WTC11 (cell line): Measurements from ENCODE around the gene DOCK1. TPM values are rescaled to one million over a fixed set of nuclear protein-coding genes. Genes with fewer than 3 reads are reported as not detected.

ENCODE experiments used
- ATAC-seq: fragments of 200-7000 bp; cut with Tn5 transposase; 2 replicates; pipeline ENCODE4 v1.10.0; 2021; ENCODE audit warnings: mild to moderate bottlenecking, moderate library complexity
- CTCF ChIA-PET: fragments of 300-600 bp; sonication (Branson Sonifier 250); formaldehyde crosslinking; loops from one replicate; lab custom pipeline; 2021; ENCODE audit warnings: antibody characterized with exemption; lab: Charles Lee
- POLR2A ChIA-PET: fragments of 350-600 bp; sonication (Branson Sonifier 250); formaldehyde crosslinking; loops from one replicate; lab custom pipeline; 2021; ENCODE audit warnings: antibody characterized with exemption; lab: Charles Lee
- DNase-seq: peaks from one replicate; pipeline ENCODE4 v3.0.0; 2021; ENCODE audit warnings: low spot score
- H3K27ac Mint-ChIP-seq: 2 replicates; pipeline ENCODE4 v1.8.0; 2021; ENCODE audit warnings: mixed read lengths
- H3K27me3 Mint-ChIP-seq: 2 replicates; pipeline ENCODE4 v1.8.0; 2021; ENCODE audit warnings: low read depth, mild to moderate bottlenecking, moderate library complexity, mixed read lengths
- H3K36me3 Mint-ChIP-seq: 2 replicates; pipeline ENCODE4 v1.8.0; 2021; ENCODE audit warnings: mixed read lengths
- H3K4me1 Mint-ChIP-seq: 2 replicates; pipeline ENCODE4 v1.8.0; 2022; ENCODE audit warnings: mixed read lengths
- H3K4me3 Mint-ChIP-seq: 2 replicates; pipeline ENCODE4 v1.8.0; 2021; ENCODE audit warnings: mild to moderate bottlenecking, moderate library complexity, mixed read lengths
- H3K9me3 Mint-ChIP-seq: 2 replicates; pipeline ENCODE4 v1.8.0; 2021; ENCODE audit warnings: mixed read lengths
- CREB1 ChIP-seq: sonication (generic); formaldehyde crosslinking; IDR thresholded peaks from 2 replicates; pipeline ENCODE4 v1.8.0; 2023; ENCODE audit warnings: mild to moderate bottlenecking, missing genetic modification reagents
- ELF4 ChIP-seq: sonication (generic); formaldehyde crosslinking; IDR thresholded peaks from 2 replicates; pipeline ENCODE4 v1.8.1; 2022; ENCODE audit warnings: low read depth, mild to moderate bottlenecking, moderate library complexity, missing genetic modification reagents
- FOXP1 ChIP-seq: sonication (generic); formaldehyde crosslinking; IDR thresholded peaks from 2 replicates; pipeline ENCODE4 v1.8.0; 2022; ENCODE audit warnings: missing genetic modification reagents, mild to moderate bottlenecking, moderate library complexity, borderline replicate concordance
- IRF2 ChIP-seq: sonication (generic); formaldehyde crosslinking; IDR thresholded peaks from 2 replicates; pipeline ENCODE4 v1.8.0; 2022; ENCODE audit warnings: low read depth, missing genetic modification reagents, borderline replicate concordance
- NFE2L1 ChIP-seq: sonication (generic); formaldehyde crosslinking; IDR thresholded peaks from 2 replicates; pipeline ENCODE4 v1.8.1; 2023; ENCODE audit warnings: missing genetic modification reagents
- NR1H2 ChIP-seq: sonication (generic); formaldehyde crosslinking; IDR thresholded peaks from 2 replicates; pipeline ENCODE4 v1.9.0; 2021; ENCODE audit warnings: mild to moderate bottlenecking, moderate library complexity, missing genetic modification reagents
- SMAD4 ChIP-seq: sonication (generic); formaldehyde crosslinking; IDR thresholded peaks from 2 replicates; pipeline ENCODE4 v1.8.0; 2022; ENCODE audit warnings: mild to moderate bottlenecking, missing genetic modification reagents
- SOX15 ChIP-seq: fragments of 250-450 bp; sonication (Bioruptor Pico); IDR thresholded peaks from 2 replicates; pipeline ENCODE4 v1.9.0; 2021; ENCODE audit warnings: mild to moderate bottlenecking
- TEAD4 ChIP-seq: sonication (generic); formaldehyde crosslinking; IDR thresholded peaks from 2 replicates; pipeline ENCODE4 v1.8.0; 2022; ENCODE audit warnings: mild to moderate bottlenecking, missing genetic modification reagents
- ZNF121 ChIP-seq: sonication (generic); formaldehyde crosslinking; IDR thresholded peaks from 2 replicates; pipeline ENCODE4 v1.8.0; 2023; ENCODE audit warnings: missing genetic modification reagents
- ZNF232 ChIP-seq: sonication (generic); formaldehyde crosslinking; IDR thresholded peaks from 2 replicates; pipeline ENCODE4 v1.8.0; 2022; ENCODE audit warnings: mild to moderate bottlenecking, missing genetic modification reagents
- ZNF263 ChIP-seq: sonication (generic); formaldehyde crosslinking; IDR thresholded peaks from 2 replicates; pipeline ENCODE4 v1.8.1; 2022; ENCODE audit warnings: low read depth, mild to moderate bottlenecking, moderate library complexity, missing genetic modification reagents
- total RNA-seq: library from RNA; stranded (reverse); gene quantifications from 3 replicates; pipeline ENCODE4 v1.2.3, GENCODE V29; 2021
- TF ChIP-seq, protein P1 (sequence below): sonication (generic); formaldehyde crosslinking; IDR thresholded peaks from 2 replicates; pipeline ENCODE4 v1.8.0; 2023; ENCODE audit warnings: mild to moderate bottlenecking, missing genetic modification reagents
- TF ChIP-seq, protein P2 (sequence below): sonication (generic); formaldehyde crosslinking; IDR thresholded peaks from 2 replicates; pipeline ENCODE4 v1.8.1; 2023; ENCODE audit warnings: mild to moderate bottlenecking, missing genetic modification reagents
- TF ChIP-seq, protein P3 (sequence below): sonication (generic); formaldehyde crosslinking; IDR thresholded peaks from 2 replicates; pipeline ENCODE4 v1.8.1; 2022; ENCODE audit warnings: low read depth, missing genetic modification reagents, borderline replicate concordance
- TF ChIP-seq, protein P4 (sequence below): sonication (generic); formaldehyde crosslinking; IDR thresholded peaks from 2 replicates; pipeline ENCODE4 v1.8.1; 2023; ENCODE audit warnings: mild to moderate bottlenecking, moderate library complexity, missing genetic modification reagents
- TF ChIP-seq, protein P5 (sequence below): sonication (generic); formaldehyde crosslinking; IDR thresholded peaks from 2 replicates; pipeline ENCODE4 v1.8.0; 2022; ENCODE audit warnings: mild to moderate bottlenecking, missing genetic modification reagents
- TF ChIP-seq, protein P6 (sequence below): sonication (generic); formaldehyde crosslinking; IDR thresholded peaks from 2 replicates; pipeline ENCODE4 v1.8.0; 2022; ENCODE audit warnings: mild to moderate bottlenecking, missing genetic modification reagents
- TF ChIP-seq, protein P7 (sequence below): sonication (generic); formaldehyde crosslinking; IDR thresholded peaks from 2 replicates; pipeline ENCODE4 v1.8.0; 2022; ENCODE audit warnings: mild to moderate bottlenecking, missing genetic modification reagents

Gene DOCK1
- total RNA-seq, 1 experiment from 2014 or later: 52.1 TPM

DNA sequence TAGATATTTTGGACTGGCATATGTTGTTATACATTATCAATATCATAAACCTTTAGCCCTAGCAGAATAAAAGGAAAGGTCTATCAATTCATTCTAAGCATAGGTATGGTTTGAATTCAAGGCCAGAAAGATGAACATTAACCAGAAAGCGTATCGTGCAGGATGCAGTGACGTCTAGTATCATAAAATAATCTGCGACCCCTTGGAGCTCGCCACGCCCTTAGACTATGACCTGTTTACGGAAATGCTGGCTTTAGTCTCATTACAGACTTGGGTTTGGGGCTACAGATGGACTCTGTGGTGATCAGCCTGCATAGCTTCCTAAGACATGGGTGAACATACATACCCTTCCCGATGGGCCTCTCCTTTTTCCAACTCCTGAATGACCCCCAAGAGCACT, 269.6 kb downstream of the DOCK1 start:
- Mint-ChIP-seq H3K9me3 (no peaks in the 10 kb centered on the region), H3K27me3 (no peaks in the 10 kb centered on the region), H3K4me1 (peaks cover 4% of the 10 kb centered on the region), H3K27ac (no peak overlapping the region), H3K4me3 (no peak overlapping the region), H3K36me3 (no peaks in the 10 kb centered on the region)
- ATAC-seq (no peak), DNase-seq (no peak)
- ChIA-PET POLR2A (no interaction called here), CTCF (no interaction called here)
- TF ChIP-seq ZNF121 (CRISPR knock-in tag) (no peak), SOX15 (CRISPR knock-in tag) (no peak), SMAD4 (CRISPR knock-in tag) (no peak), TEAD4 (no peak), NFE2L1 (CRISPR knock-in tag) (no peak), NR1H2 (CRISPR knock-in tag) (no peak), ZNF263 (CRISPR knock-in tag) (no peak), CREB1 (CRISPR knock-in tag) (no peak), ZNF232 (no peak), ELF4 (CRISPR knock-in tag) (no peak), FOXP1 (no peak), IRF2 (no peak)
- TF ChIP-seq, protein P1, sequence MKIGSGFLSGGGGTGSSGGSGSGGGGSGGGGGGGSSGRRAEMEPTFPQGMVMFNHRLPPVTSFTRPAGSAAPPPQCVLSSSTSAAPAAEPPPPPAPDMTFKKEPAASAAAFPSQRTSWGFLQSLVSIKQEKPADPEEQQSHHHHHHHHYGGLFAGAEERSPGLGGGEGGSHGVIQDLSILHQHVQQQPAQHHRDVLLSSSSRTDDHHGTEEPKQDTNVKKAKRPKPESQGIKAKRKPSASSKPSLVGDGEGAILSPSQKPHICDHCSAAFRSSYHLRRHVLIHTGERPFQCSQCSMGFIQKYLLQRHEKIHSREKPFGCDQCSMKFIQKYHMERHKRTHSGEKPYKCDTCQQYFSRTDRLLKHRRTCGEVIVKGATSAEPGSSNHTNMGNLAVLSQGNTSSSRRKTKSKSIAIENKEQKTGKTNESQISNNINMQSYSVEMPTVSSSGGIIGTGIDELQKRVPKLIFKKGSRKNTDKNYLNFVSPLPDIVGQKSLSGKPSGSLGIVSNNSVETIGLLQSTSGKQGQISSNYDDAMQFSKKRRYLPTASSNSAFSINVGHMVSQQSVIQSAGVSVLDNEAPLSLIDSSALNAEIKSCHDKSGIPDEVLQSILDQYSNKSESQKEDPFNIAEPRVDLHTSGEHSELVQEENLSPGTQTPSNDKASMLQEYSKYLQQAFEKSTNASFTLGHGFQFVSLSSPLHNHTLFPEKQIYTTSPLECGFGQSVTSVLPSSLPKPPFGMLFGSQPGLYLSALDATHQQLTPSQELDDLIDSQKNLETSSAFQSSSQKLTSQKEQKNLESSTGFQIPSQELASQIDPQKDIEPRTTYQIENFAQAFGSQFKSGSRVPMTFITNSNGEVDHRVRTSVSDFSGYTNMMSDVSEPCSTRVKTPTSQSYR (CRISPR knock-in tag): no peak
- TF ChIP-seq, protein P2, sequence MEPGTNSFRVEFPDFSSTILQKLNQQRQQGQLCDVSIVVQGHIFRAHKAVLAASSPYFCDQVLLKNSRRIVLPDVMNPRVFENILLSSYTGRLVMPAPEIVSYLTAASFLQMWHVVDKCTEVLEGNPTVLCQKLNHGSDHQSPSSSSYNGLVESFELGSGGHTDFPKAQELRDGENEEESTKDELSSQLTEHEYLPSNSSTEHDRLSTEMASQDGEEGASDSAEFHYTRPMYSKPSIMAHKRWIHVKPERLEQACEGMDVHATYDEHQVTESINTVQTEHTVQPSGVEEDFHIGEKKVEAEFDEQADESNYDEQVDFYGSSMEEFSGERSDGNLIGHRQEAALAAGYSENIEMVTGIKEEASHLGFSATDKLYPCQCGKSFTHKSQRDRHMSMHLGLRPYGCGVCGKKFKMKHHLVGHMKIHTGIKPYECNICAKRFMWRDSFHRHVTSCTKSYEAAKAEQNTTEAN (CRISPR knock-in tag): no peak
- TF ChIP-seq, protein P3, sequence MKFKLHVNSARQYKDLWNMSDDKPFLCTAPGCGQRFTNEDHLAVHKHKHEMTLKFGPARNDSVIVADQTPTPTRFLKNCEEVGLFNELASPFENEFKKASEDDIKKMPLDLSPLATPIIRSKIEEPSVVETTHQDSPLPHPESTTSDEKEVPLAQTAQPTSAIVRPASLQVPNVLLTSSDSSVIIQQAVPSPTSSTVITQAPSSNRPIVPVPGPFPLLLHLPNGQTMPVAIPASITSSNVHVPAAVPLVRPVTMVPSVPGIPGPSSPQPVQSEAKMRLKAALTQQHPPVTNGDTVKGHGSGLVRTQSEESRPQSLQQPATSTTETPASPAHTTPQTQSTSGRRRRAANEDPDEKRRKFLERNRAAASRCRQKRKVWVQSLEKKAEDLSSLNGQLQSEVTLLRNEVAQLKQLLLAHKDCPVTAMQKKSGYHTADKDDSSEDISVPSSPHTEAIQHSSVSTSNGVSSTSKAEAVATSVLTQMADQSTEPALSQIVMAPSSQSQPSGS (CRISPR knock-in tag): no peak
- TF ChIP-seq, protein P4, sequence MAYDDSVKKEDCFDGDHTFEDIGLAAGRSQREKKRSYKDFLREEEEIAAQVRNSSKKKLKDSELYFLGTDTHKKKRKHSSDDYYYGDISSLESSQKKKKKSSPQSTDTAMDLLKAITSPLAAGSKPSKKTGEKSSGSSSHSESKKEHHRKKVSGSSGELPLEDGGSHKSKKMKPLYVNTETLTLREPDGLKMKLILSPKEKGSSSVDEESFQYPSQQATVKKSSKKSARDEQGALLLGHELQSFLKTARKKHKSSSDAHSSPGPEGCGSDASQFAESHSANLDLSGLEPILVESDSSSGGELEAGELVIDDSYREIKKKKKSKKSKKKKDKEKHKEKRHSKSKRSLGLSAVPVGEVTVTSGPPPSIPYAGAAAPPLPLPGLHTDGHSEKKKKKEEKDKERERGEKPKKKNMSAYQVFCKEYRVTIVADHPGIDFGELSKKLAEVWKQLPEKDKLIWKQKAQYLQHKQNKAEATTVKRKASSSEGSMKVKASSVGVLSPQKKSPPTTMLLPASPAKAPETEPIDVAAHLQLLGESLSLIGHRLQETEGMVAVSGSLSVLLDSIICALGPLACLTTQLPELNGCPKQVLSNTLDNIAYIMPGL (CRISPR knock-in tag): no peak
- TF ChIP-seq, protein P5, sequence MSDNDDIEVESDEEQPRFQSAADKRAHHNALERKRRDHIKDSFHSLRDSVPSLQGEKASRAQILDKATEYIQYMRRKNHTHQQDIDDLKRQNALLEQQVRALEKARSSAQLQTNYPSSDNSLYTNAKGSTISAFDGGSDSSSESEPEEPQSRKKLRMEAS (CRISPR knock-in tag): no peak
- TF ChIP-seq, protein P6, sequence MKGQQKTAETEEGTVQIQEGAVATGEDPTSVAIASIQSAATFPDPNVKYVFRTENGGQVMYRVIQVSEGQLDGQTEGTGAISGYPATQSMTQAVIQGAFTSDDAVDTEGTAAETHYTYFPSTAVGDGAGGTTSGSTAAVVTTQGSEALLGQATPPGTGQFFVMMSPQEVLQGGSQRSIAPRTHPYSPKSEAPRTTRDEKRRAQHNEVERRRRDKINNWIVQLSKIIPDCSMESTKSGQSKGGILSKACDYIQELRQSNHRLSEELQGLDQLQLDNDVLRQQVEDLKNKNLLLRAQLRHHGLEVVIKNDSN: no peak
- TF ChIP-seq, protein P7, sequence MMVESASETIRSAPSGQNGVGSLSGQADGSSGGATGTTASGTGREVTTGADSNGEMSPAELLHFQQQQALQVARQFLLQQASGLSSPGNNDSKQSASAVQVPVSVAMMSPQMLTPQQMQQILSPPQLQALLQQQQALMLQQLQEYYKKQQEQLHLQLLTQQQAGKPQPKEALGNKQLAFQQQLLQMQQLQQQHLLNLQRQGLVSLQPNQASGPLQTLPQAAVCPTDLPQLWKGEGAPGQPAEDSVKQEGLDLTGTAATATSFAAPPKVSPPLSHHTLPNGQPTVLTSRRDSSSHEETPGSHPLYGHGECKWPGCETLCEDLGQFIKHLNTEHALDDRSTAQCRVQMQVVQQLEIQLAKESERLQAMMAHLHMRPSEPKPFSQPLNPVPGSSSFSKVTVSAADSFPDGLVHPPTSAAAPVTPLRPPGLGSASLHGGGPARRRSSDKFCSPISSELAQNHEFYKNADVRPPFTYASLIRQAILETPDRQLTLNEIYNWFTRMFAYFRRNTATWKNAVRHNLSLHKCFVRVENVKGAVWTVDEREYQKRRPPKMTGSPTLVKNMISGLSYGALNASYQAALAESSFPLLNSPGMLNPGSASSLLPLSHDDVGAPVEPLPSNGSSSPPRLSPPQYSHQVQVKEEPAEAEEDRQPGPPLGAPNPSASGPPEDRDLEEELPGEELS (CRISPR knock-in tag): no peak
